HepG2 (cell line): ENCODE data around the gene FNDC3B. TPM values are rescaled to one million over a fixed set of nuclear protein-coding genes. Genes with fewer than 3 reads are reported as not detected.

Source experiments
- ATAC-seq: fragments of 200-7000 bp; cut with Tn5 transposase; 3 replicates; pipeline ENCODE4 v1.9.1; 2020; ENCODE audit warnings: mild to moderate bottlenecking, moderate library complexity
- BruUV-seq: library from RNA; stranded (reverse); fragments of 400-500 nt; replicated peaks from 2 replicates; lab custom pipeline; 2021; lab: Mats Ljungman, UMichigan
- CTCF ChIA-PET: fragments of 300-600 bp; formaldehyde crosslinking; extraction: SDS; loops from one replicate; lab custom pipeline; 2021; ENCODE audit warnings: low total read pairs, inconsistent platforms, low intra/inter-chr PET ratio; lab: Yijun Ruan, JAX
- POLR2A ChIA-PET: fragments of 350-600 bp; sonication (Branson Sonifier 250); formaldehyde crosslinking; loops from one replicate; lab custom pipeline; 2020; ENCODE audit warnings: antibody characterized with exemption, inconsistent platforms; lab: Yijun Ruan, JAX
- DNase-seq: peaks from one replicate; pipeline ENCODE4 v3.0.0-alpha.2; 2015; ENCODE audit warnings: low spot score
- FAIRE-seq: peaks from 3 replicates; lab custom pipeline; 2011; peaks lifted over from hg19 to GRCh38; lab: Jason Lieb, UNC
- H2AFZ ChIP-seq: one replicate; pipeline ENCODE4 v1.6.1; 2011; ENCODE audit warnings: low read length, inconsistent platforms
- H3K27ac ChIP-seq: fragments of 300-600 bp; 3 replicates; pipeline ENCODE4 v1.8.0; 2011; ENCODE audit warnings: mixed run types, mild to moderate bottlenecking, mixed read lengths, low read length, inconsistent platforms; ENCODE audit not compliant: insufficient read depth; ENCODE audit errors: extremely low read length
- H3K27me3 ChIP-seq, 2 experiments: fragments of 200-600 bp in 1 of 2; 2 replicates in 1 of 2; 3 replicates in 1 of 2; pipeline versions ENCODE4 v1.6.0 to v1.8.0; 2011; ENCODE audit warnings: low read length in 2 of 2, mild to moderate bottlenecking in 2 of 2, moderate library complexity in 2 of 2, inconsistent platforms in 1 of 2; ENCODE audit not compliant: insufficient read depth in 2 of 2, control insufficient read depth in 1 of 2
- H3K36me3 ChIP-seq, 2 experiments: fragments of 200-600 bp in 1 of 2; replicated peaks in 1 of 2; 2 replicates in 1 of 2; 3 replicates in 1 of 2; pipeline versions ENCODE4 v1.5.1 to v1.8.0; 2011; ENCODE audit warnings: low read length in 2 of 2, inconsistent platforms in 1 of 2; ENCODE audit not compliant: insufficient read depth in 2 of 2, control insufficient read depth in 1 of 2
- H3K4me1 ChIP-seq: 2 replicates; pipeline ENCODE4 v1.5.1; 2012; ENCODE audit warnings: low read length, inconsistent platforms; ENCODE audit not compliant: insufficient read depth
- H3K4me2 ChIP-seq: 2 replicates; pipeline ENCODE4 v1.6.0; 2011; ENCODE audit warnings: low read depth, low read length, inconsistent platforms
- H3K4me3 ChIP-seq, 3 experiments: fragments of 200-600 bp in 1 of 3; sonication (generic), shearing (Covaris generic) in 1 of 3; replicated peaks in 1 of 3; 2 replicates each; pipeline ENCODE4 v1.5.1; 2011 to 2016; ENCODE audit warnings: low read length in 3 of 3, inconsistent platforms in 2 of 3, low read depth in 2 of 3, mild to moderate bottlenecking in 2 of 3, control low read depth in 1 of 3, mixed read lengths in 1 of 3; ENCODE audit not compliant: insufficient read depth in 1 of 3
- H3K79me2 ChIP-seq: one replicate; pipeline ENCODE4 v1.6.1; 2011; ENCODE audit warnings: low read length, inconsistent platforms; ENCODE audit not compliant: insufficient read depth
- H3K9ac ChIP-seq: 2 replicates; pipeline ENCODE4 v1.6.0; 2011; ENCODE audit warnings: mild to moderate bottlenecking, low read depth, low read length, inconsistent platforms; ENCODE audit not compliant: insufficient read depth
- H3K9me3 ChIP-seq: 2 replicates; pipeline ENCODE4 v1.5.1; 2012; ENCODE audit warnings: mild to moderate bottlenecking, low read length
- H4K20me1 ChIP-seq: 2 replicates; pipeline ENCODE4 v1.6.0; 2011; ENCODE audit warnings: inconsistent platforms, mild to moderate bottlenecking, low read length, moderate library complexity; ENCODE audit not compliant: insufficient read depth
- MBD4 ChIP-seq: IDR thresholded peaks from 2 replicates; pipeline ENCODE4 v1.6.1; 2012; ENCODE audit warnings: low read length, inconsistent platforms, borderline replicate concordance
- POLR2G ChIP-seq: fragments of 200-400 bp; formaldehyde crosslinking; IDR thresholded peaks from 2 replicates; pipeline ENCODE4 v1.6.1; 2018; ENCODE audit warnings: mild to moderate bottlenecking, low read depth, low read length, moderate library complexity
- WGBS: methylation state at CpG from one replicate; pipeline ENCODE4 v1.1.6; 2017; ENCODE audit warnings: low lambda C conversion rate; 5-methylcytosine and 5-hydroxymethylcytosine counted together
- in situ Hi-C: cut with HindIII; loops from 2 replicates; pipeline ENCODE4 v1.10.0; 2017; ENCODE audit warnings: low pct_unique_long_range_greater_than_20kb; ENCODE audit not compliant: extremely low pct_ligation_motif_present
- intact Hi-C: fragments of 100-400 bp; cut with micrococcal nuclease; formaldehyde crosslinking; loops from one replicate; pipeline ENCODE4 v1.10.0; 2022; ENCODE audit not compliant: unreplicated experiment
- polyA plus RNA-seq, 8 experiments: library from polyadenylated mRNA; depleted of rRNA in 3 of 8; stranded (reverse) in 7 of 8; unstranded in 1 of 8; fragments of >200 nt; fragmentation: Illumina TruSeq in 4 of 8; extraction: Trizol in 4 of 8; gene quantifications; 2 replicates each; pipeline versions ENCODE4 v1.2.1 to v1.2.3, GENCODE V29; 2011 to 2016; ENCODE audit warnings: low read depth in 4 of 8, missing spikeins in 1 of 8, mixed read lengths in 1 of 8; ENCODE audit not compliant: insufficient read depth in 1 of 8
- total RNA-seq, 5 experiments: library from RNA; depleted of rRNA; stranded (reverse); fragments of >200 nt; fragmentation: Illumina TruSeq; extraction: Trizol; gene quantifications; 2 replicates each; pipeline ENCODE4 v1.2.3, GENCODE V29; 2016; ENCODE audit warnings: low read depth in 1 of 5
- TF ChIP-seq, protein P1 (sequence below): sonication (generic); formaldehyde crosslinking; IDR thresholded peaks from 2 replicates; pipeline ENCODE4 v1.4.0; 2020; ENCODE audit warnings: low read depth, missing genetic modification reagents

The FNDC3B gene
- total and polyA plus RNA-seq, 2 of the 13 experiments (the other 11 are each of a cell fraction or from before 2014, with no cell fraction given) = 74.8 to 103 TPM

GRCh38 chr3:172156586-172156955 is 117.2 kb downstream of the FNDC3B start:
- peaks cover 96% of the 10 kb centered on the region for H3K4me1 ChIP-seq
- CTCF ChIA-PET = no interaction called here
- intact Hi-C loops = no loop called here

More at GRCh38 chr3:172156586-172156955, 117.2 kb downstream of the FNDC3B start:
- FAIRE-seq = no peak
- Histone ChIP-seq H3K36me3 (peaks cover 11 to 47% of the 10 kb centered on the region in 2 experiments), H3K27ac (no peak overlapping the region), H3K9ac (no peak overlapping the region), H3K79me2 (peaks cover 98% of the 10 kb centered on the region), H3K4me3 (no peak overlapping the region), H4K20me1 (peaks cover 99% of the 10 kb centered on the region), H3K9me3 (no peaks in the 10 kb centered on the region), H3K27me3 (no peaks in the 10 kb centered on the region), H3K4me2 (no peak overlapping the region), H2AFZ (no peak overlapping the region)
- in situ Hi-C loops = no loop called here
- BruUV-seq = no TSS peak
- POLR2A ChIA-PET = no interaction called here
- no peak for DNase-seq
- TF ChIP-seq, protein P1, sequence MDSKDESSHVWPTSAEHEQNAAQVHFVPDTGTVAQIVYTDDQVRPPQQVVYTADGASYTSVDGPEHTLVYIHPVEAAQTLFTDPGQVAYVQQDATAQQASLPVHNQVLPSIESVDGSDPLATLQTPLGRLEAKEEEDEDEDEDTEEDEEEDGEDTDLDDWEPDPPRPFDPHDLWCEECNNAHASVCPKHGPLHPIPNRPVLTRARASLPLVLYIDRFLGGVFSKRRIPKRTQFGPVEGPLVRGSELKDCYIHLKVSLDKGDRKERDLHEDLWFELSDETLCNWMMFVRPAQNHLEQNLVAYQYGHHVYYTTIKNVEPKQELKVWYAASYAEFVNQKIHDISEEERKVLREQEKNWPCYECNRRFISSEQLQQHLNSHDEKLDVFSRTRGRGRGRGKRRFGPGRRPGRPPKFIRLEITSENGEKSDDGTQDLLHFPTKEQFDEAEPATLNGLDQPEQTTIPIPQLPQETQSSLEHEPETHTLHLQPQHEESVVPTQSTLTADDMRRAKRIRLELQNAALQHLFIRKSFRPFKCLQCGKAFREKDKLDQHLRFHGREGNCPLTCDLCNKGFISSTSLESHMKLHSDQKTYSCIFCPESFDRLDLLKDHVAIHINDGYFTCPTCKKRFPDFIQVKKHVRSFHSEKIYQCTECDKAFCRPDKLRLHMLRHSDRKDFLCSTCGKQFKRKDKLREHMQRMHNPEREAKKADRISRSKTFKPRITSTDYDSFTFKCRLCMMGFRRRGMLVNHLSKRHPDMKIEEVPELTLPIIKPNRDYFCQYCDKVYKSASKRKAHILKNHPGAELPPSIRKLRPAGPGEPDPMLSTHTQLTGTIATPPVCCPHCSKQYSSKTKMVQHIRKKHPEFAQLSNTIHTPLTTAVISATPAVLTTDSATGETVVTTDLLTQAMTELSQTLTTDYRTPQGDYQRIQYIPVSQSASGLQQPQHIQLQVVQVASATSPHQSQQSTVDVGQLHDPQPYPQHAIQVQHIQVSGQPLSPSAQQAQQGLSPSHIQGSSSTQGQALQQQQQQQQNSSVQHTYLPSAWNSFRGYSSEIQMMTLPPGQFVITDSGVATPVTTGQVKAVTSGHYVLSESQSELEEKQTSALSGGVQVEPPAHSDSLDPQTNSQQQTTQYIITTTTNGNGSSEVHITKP (CRISPR knock-in tag) = no peak
- 0 out of 2 replicates have a peak, but pooled peaks have one; percentile 20 for TF ChIP-seq MBD4
- 0 out of 2 replicates have a peak, but pooled peaks have one; percentile 4 for TF ChIP-seq POLR2G
- WGBS = 66% methylated on average over 5 of the region's 5 CpGs
- ATAC-seq = no peak
